GM10266 (cell line): ENCODE measurements around the gene HLA-DMB.

Source experiments
- DNase-seq: peaks from one replicate; pipeline ENCODE4 v3.0.0; 2012; ENCODE audit errors: extremely low spot score
- CTCF ChIP-seq: IDR thresholded peaks from 2 replicates; pipeline ENCODE4 v1.5.1; 2012; ENCODE audit warnings: mild to moderate bottlenecking, low read depth; ENCODE audit not compliant: control insufficient read depth, insufficient read depth; ENCODE audit errors: missing control alignments

The HLA-DMB gene

GRCh38 chr6:32937230-32937633 is 3.6 kb downstream of the HLA-DMB start:
- DNase-seq, result no peak
- TF ChIP-seq CTCF, result no peak

DNA sequence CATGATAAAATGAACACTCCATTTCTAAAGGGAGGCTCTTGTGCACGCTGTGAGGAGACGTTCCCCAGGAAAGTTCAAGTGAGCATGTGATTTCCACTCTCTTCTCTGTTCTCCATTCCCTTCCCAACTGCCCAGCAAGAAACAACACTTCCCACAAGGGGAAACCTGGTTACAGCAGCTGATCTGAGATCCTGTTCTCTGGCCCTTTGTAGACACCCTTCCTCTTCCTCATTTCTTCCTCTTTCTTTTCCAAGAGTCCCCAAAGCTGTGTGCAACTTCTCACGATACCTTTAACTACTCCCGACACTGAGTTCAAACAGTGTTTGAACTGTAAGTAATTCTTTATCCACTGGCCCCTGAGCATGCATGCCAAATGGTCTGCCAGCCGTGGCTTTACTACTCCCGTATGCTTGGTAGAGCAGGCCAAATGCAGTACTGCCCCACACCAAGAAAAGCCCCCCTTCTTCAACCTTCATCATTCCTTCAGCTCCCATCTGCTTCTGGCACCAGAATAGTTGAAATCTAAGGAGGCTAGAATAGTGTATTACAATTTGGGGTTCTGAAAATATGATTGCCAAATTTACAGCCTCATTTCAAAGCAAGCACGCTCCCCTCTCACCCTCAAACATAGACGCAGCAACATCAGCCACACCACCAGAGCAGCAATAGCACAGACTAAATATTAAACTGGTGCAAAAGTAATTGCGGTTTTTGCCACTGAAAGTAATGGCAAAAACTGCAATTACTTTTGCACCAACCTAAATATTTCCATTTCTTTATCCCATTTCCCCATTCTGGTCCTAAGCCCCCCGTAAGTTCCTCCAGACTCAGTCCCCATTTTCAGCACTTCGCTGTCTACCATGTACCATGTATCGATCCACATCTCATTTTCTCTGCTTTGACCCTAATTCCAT is 4.3 kb downstream of the HLA-DMB start:
- no peak for DNase-seq

GRCh38 chr6:32935551-32936238 is 5.1 kb downstream of the HLA-DMB start:
- no peak for DNase-seq
- no peak for TF ChIP-seq CTCF

More for the DNA sequence above, 4.3 kb downstream of the HLA-DMB start:
- TF ChIP-seq CTCF, result no peak

DNA sequence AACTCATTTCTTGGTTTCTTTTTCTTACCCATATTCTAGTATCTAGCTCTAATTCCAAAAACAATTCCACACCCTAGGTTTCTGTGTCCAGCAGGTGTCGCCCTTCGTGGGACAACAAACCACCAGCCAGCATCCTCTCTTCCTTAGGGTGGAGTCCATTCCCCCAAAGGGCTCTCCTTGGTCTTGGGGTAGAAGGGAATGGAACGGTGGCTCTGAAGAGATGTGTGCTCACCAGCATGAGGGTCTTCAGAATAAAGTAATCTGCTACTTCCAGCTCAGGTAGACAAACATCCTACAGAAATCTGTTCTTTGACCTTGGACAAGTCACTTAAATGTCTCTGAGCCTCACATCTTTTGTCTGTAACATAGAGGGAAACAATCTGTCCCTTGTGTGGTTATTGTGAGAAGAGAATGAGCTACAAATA is 7.2 kb downstream of the HLA-DMB start:
- TF ChIP-seq CTCF, result peak; percentile 70
- DNase-seq, result peak; percentile 47

DNA sequence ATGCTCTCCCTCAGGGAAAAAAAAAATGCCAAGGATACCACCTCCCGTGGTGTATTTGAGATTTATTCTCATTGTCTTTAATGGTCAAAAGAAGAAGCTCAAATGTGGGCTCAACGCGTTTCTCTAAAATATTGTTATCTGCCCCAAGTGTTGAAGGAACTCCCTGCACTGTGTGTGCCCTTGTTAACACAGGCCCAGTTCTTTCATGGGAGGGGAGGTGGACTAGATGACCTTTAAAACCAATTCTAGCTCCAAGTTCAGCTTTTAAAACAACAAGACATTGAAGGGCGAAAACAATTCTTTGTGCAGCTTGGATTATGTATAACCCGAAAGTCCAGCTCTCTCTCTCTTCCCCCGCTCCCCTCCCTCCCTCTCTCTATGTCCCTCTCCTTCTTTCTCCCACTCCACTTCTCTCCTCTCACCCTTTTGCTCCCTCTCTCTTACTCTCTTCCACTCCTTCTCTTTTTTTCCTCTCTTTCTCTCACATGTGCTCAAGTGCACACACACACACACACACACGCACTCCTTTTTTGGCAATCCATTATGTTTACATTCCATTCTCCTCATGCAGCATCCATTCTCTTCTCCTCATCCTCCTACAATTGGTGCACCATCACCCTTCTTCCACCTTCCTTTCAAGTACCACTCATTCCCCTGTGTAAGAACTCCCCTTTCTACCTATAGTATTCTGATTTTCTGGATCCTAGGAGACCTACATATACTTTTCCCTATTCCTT is 8.5 kb downstream of the HLA-DMB start:
- no peak for DNase-seq
- no peak for TF ChIP-seq CTCF

- TF ChIP-seq CTCF, result no peak
- DNase-seq, result no peak
Measured at GRCh38 chr6:32931211-32931610, 9.6 kb downstream of the HLA-DMB start.
